IMR-90 (cell line): Measurements from ENCODE around the gene PLVAP. TPM values are rescaled to one million over a fixed set of nuclear protein-coding genes. Genes with fewer than 3 reads are reported as not detected.

ENCODE experiments used
- ATAC-seq: fragments of 200-7000 bp; cut with Tn5 transposase; 2 replicates; pipeline ENCODE4 v1.9.1; 2020; ENCODE audit warnings: low read depth, mild to moderate bottlenecking, moderate library complexity
- BruUV-seq: library from RNA; stranded (reverse); fragments of 400-500 nt; replicated peaks from 2 replicates; lab custom pipeline; 2021; lab: Mats Ljungman, UMichigan
- CTCF ChIA-PET: fragments of 300-600 bp; formaldehyde crosslinking; extraction: SDS; loops from one replicate; lab custom pipeline; 2021; ENCODE audit warnings: antibody characterized with exemption; lab: Yijun Ruan, JAX
- POLR2A ChIA-PET: fragments of 300-600 bp; sonication (Branson Sonifier 250); formaldehyde crosslinking; loops from one replicate; lab custom pipeline; 2022; ENCODE audit warnings: antibody characterized with exemption; ENCODE audit not compliant: unreplicated experiment; lab: Charles Lee
- DNase-seq: peaks from one replicate; pipeline ENCODE4 v3.0.0; 2013
- H2AFZ ChIP-seq: replicated peaks from 2 replicates; pipeline ENCODE3; 2013; ENCODE audit warnings: low read length, mild to moderate bottlenecking; ENCODE audit not compliant: poor library complexity
- H2AK5ac ChIP-seq: 2 replicates; pipeline ENCODE4 v1.6.1; 2013; ENCODE audit warnings: low read depth, low read length, inconsistent platforms
- H2AK9ac ChIP-seq: replicated peaks from 2 replicates; pipeline ENCODE3; 2013; ENCODE audit warnings: mild to moderate bottlenecking, low read depth, low read length, moderate library complexity; ENCODE audit not compliant: poor library complexity
- H2BK120ac ChIP-seq: 2 replicates; pipeline ENCODE4 v1.6.1; 2013; ENCODE audit warnings: low read depth, low read length, inconsistent platforms
- H2BK15ac ChIP-seq: 3 replicates; pipeline ENCODE4 v1.6.1; 2013; ENCODE audit warnings: low read depth, low read length, inconsistent platforms
- H2BK20ac ChIP-seq: 2 replicates; pipeline ENCODE4 v1.6.1; 2013; ENCODE audit warnings: low read depth, mild to moderate bottlenecking, inconsistent platforms, low read length, moderate library complexity
- H2BK5ac ChIP-seq: 2 replicates; pipeline ENCODE4 v1.6.1; 2013; ENCODE audit warnings: mild to moderate bottlenecking, low read depth, low read length, inconsistent platforms; ENCODE audit not compliant: poor library complexity, severe bottlenecking
- H3K14ac ChIP-seq: replicated peaks from 2 replicates; pipeline ENCODE4 v1.6.1; 2013; ENCODE audit warnings: low read depth, low read length, inconsistent platforms
- H3K18ac ChIP-seq: 2 replicates; pipeline ENCODE4 v1.6.1; 2013; ENCODE audit warnings: low read depth, low read length, control low read depth
- H3K23ac ChIP-seq: 2 replicates; pipeline ENCODE4 v1.6.1; 2013; ENCODE audit warnings: low read depth, low read length, inconsistent platforms
- H3K27ac ChIP-seq: 2 replicates; pipeline ENCODE4 v1.5.1; 2013; ENCODE audit warnings: mild to moderate bottlenecking, control low read depth, low read length; ENCODE audit not compliant: insufficient read depth
- H3K27me3 ChIP-seq: 2 replicates; pipeline ENCODE4 v1.6.1; 2013; ENCODE audit warnings: low read length; ENCODE audit not compliant: control insufficient read depth, insufficient read depth
- H3K36me3 ChIP-seq: 2 replicates; pipeline ENCODE4 v1.6.1; 2013; ENCODE audit warnings: low read length, mixed read lengths; ENCODE audit not compliant: control insufficient read depth, insufficient read depth
- H3K4ac ChIP-seq: 2 replicates; pipeline ENCODE4 v1.6.1; 2013; ENCODE audit warnings: low read depth, low read length, inconsistent platforms
- H3K4me1 ChIP-seq: 2 replicates; pipeline ENCODE4 v1.6.1; 2013; ENCODE audit warnings: low read length, mixed read lengths; ENCODE audit not compliant: control insufficient read depth, insufficient read depth
- H3K4me2 ChIP-seq: 2 replicates; pipeline ENCODE4 v1.6.1; 2013; ENCODE audit warnings: low read depth, mild to moderate bottlenecking, control low read depth, low read length, moderate library complexity
- H3K4me3 ChIP-seq: 2 replicates; pipeline ENCODE4 v1.5.1; 2013; ENCODE audit warnings: low read depth, mild to moderate bottlenecking, control low read depth, low read length, moderate library complexity; ENCODE audit not compliant: insufficient read depth
- H3K56ac ChIP-seq: 2 replicates; pipeline ENCODE4 v1.6.1; 2013; ENCODE audit warnings: low read length, inconsistent platforms; ENCODE audit not compliant: insufficient read depth; ENCODE audit errors: extremely low read depth
- H3K79me1 ChIP-seq, 2 experiments: 2 replicates each; pipeline ENCODE4 v1.6.1; 2013; ENCODE audit warnings: low read length in 2 of 2, inconsistent platforms in 1 of 2, low read depth in 1 of 2
- H3K9ac ChIP-seq: 2 replicates; pipeline ENCODE4 v1.6.1; 2013; ENCODE audit warnings: low read depth, low read length, control low read depth
- H3K9me1 ChIP-seq: 2 replicates; pipeline ENCODE4 v1.6.1; 2013; ENCODE audit warnings: low read length, inconsistent platforms; ENCODE audit not compliant: insufficient read depth
- H3K9me3 ChIP-seq: 2 replicates; pipeline ENCODE4 v1.6.1; 2013; ENCODE audit warnings: low read length; ENCODE audit not compliant: control insufficient read depth, insufficient read depth
- H4K20me1 ChIP-seq: 2 replicates; pipeline ENCODE4 v1.6.1; 2013; ENCODE audit warnings: low read length, inconsistent platforms; ENCODE audit not compliant: insufficient read depth
- H4K5ac ChIP-seq: 2 replicates; pipeline ENCODE4 v1.6.1; 2013; ENCODE audit warnings: mild to moderate bottlenecking, low read depth, low read length, control low read depth
- H4K8ac ChIP-seq, 2 experiments: 2 replicates each; pipeline ENCODE4 v1.6.1; 2013; ENCODE audit warnings: low read depth in 2 of 2, low read length in 2 of 2, control low read depth in 1 of 2, inconsistent platforms in 1 of 2
- H4K91ac ChIP-seq: 2 replicates; pipeline ENCODE4 v1.6.1; 2013; ENCODE audit warnings: low read depth, low read length, inconsistent platforms; ENCODE audit not compliant: insufficient read depth
- BHLHE40 ChIP-seq: fragments of 150-350 bp; IDR thresholded peaks from 2 replicates; pipeline ENCODE4 v1.6.1; 2016; ENCODE audit warnings: mild to moderate bottlenecking, low read depth, low read length
- CEBPB ChIP-seq: IDR thresholded peaks from 2 replicates; pipeline ENCODE4 v1.6.1; 2012; ENCODE audit warnings: low read depth, low read length, improper control_type of control experiment
- CHD1 ChIP-seq: IDR thresholded peaks from 2 replicates; pipeline ENCODE4 v1.6.1; 2012; ENCODE audit warnings: low read depth, low read length, improper control_type of control experiment
- FOS ChIP-seq: fragments of 150-350 bp; IDR thresholded peaks from 2 replicates; pipeline ENCODE4 v1.6.1; 2016; ENCODE audit warnings: low read depth, low read length
- MAFK ChIP-seq: IDR thresholded peaks from 2 replicates; pipeline ENCODE4 v1.6.1; 2012; ENCODE audit warnings: low read depth, low read length, improper control_type of control experiment
- MAZ ChIP-seq: IDR thresholded peaks from 2 replicates; pipeline ENCODE4 v1.6.1; 2012; ENCODE audit warnings: low read depth, mild to moderate bottlenecking, low read length, improper control_type of control experiment, moderate library complexity, borderline replicate concordance
- MXI1 ChIP-seq: IDR thresholded peaks from 2 replicates; pipeline ENCODE4 v1.6.1; 2012; ENCODE audit warnings: low read depth, mild to moderate bottlenecking, low read length, moderate library complexity, borderline replicate concordance
- NFE2L2 ChIP-seq: fragments of 150-350 bp; IDR thresholded peaks from 2 replicates; pipeline ENCODE4 v1.6.1; 2016; ENCODE audit warnings: low read depth, mild to moderate bottlenecking, low read length
- POLR2A ChIP-seq: IDR thresholded peaks from 2 replicates; pipeline ENCODE4 v1.6.1; 2012; ENCODE audit warnings: mild to moderate bottlenecking, low read depth, low read length
- RAD21 ChIP-seq: IDR thresholded peaks from 2 replicates; pipeline ENCODE4 v1.6.1; 2012; ENCODE audit warnings: low read length, improper control_type of control experiment
- RCOR1 ChIP-seq: IDR thresholded peaks from 2 replicates; pipeline ENCODE4 v1.6.1; 2012; ENCODE audit warnings: mild to moderate bottlenecking, low read length, improper control_type of control experiment; ENCODE audit not compliant: insufficient replicate concordance
- RFX5 ChIP-seq: IDR thresholded peaks from 2 replicates; pipeline ENCODE4 v1.8.0; 2012; ENCODE audit warnings: low read depth, mild to moderate bottlenecking, low read length, moderate library complexity
- SMC3 ChIP-seq: fragments of 150-350 bp; IDR thresholded peaks from 2 replicates; pipeline ENCODE4 v1.6.1; 2016; ENCODE audit warnings: low read depth, mild to moderate bottlenecking, antibody characterized with exemption, low read length, moderate library complexity
- USF2 ChIP-seq: fragments of 150-350 bp; IDR thresholded peaks from 2 replicates; pipeline ENCODE4 v1.6.1; 2017; ENCODE audit warnings: mild to moderate bottlenecking, antibody characterized with exemption, low read length, low read depth
- WGBS, 2 experiments: methylation state at CpG; one replicate each; pipeline versions ENCODE4 v1.1.5 to v1.1.7; 2013; ENCODE audit warnings: missing lambda C conversion rate in 2 of 2; ENCODE audit not compliant: insufficient read length in 1 of 2; ENCODE audit errors: extremely low coverage in 2 of 2; 5-methylcytosine and 5-hydroxymethylcytosine counted together
- dilution Hi-C: fragments of 300-500 bp; cut with HindIII; formaldehyde crosslinking; loops from one replicate; pipeline ENCODE4 v1.14.3; 2018; ENCODE audit warnings: low sequenced_read_pairs; ENCODE audit not compliant: unreplicated experiment
- in situ Hi-C: fragments of 300-500 bp; cut with MboI; formaldehyde crosslinking; loops from 3 replicates; pipeline ENCODE4 v1.14.3; 2019; ENCODE audit warnings: low sequenced_read_pairs, inconsistent platforms, mixed read lengths
- intact Hi-C: fragments of 100-400 bp; cut with micrococcal nuclease; formaldehyde crosslinking; loops from 2 replicates; pipeline ENCODE4 v1.10.0; 2022
- polyA plus RNA-seq, 3 experiments: library from polyadenylated mRNA; depleted of rRNA; stranded (reverse); fragments of >200 nt; gene quantifications; 2 replicates each; pipeline ENCODE4 v1.2.3, GENCODE V29; 2012; ENCODE audit warnings: low replicate concordance in 1 of 3
- total RNA-seq: library from RNA; depleted of rRNA; stranded (reverse); fragments of >200 nt; gene quantifications from 2 replicates; pipeline ENCODE4 v1.2.3, GENCODE V29; 2012

Gene PLVAP
- total and polyA plus RNA-seq, 2 of the 4 experiments (the other 2 are of a cell fraction) = not detected

DNA sequence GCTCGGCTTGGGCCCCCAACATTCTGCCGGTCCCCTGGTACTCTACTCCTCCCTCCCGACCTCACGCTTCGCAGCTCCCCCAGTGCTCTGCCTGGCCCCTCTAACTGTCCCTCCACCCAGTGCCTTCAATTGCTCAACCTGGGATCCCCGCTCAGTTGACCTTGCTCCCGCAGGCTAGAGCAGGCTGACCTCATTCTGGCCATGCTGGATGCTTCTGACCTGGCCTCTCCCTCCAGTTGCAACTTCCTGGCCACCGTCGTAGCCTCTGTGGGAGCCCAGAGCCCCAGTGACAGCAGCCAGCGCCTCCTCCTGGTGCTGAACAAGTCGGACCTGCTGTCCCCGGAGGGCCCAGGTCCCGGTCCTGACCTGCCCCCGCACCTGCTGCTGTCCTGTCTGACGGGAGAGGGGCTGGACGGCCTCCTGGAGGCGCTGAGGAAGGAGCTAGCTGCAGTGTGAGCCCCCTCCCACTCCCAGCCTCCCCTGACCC is 36.2 kb downstream of the PLVAP start:
- DNase-seq = no peak
- no peak overlapping the region for H3K4ac ChIP-seq
- H2BK5ac ChIP-seq = no peak overlapping the region
- no peak overlapping the region for H3K27ac ChIP-seq
- H4K5ac ChIP-seq = no peak overlapping the region
- H2BK20ac ChIP-seq = no peak overlapping the region
- dilution Hi-C loops = no loop called here
- peaks cover 5% of the 10 kb centered on the region; the same call in 1 of the 2 replicates for H3K36me3 ChIP-seq
- no peak overlapping the region for H3K4me2 ChIP-seq
- in situ Hi-C loops = no loop called here
- no TSS peak for BruUV-seq
- H3K9me3 ChIP-seq = no peaks in the 10 kb centered on the region
- H2BK15ac ChIP-seq = no peak overlapping the region
- H4K91ac ChIP-seq = no peak overlapping the region
- POLR2A ChIA-PET = no interaction called here
- no peak overlapping the region for H3K4me3 ChIP-seq
- no peak for ATAC-seq
- H2AK5ac ChIP-seq = no peak overlapping the region
- H2AFZ ChIP-seq = peak overlapping the region; percentile 43
- no peak overlapping the region for H3K9ac ChIP-seq
- no peak overlapping the region for H3K14ac ChIP-seq
- no peaks in the 10 kb centered on the region for H3K27me3 ChIP-seq
- H2BK120ac ChIP-seq = no peak overlapping the region
- no peak overlapping the region for H2AK9ac ChIP-seq
- peaks cover 4% of the 10 kb centered on the region for H3K4me1 ChIP-seq
- no peaks in the 10 kb centered on the region for H3K9me1 ChIP-seq
- H4K20me1 ChIP-seq = no peaks in the 10 kb centered on the region
- intact Hi-C loops = no loop called here
- H3K56ac ChIP-seq = no peak overlapping the region
- H3K18ac ChIP-seq = no peak overlapping the region
- 78% methylated on average over 10 of the region's 17 CpGs; no CpG with 5 or more reads in 1 of the 2 experiments for WGBS, 2 experiments
- no peak overlapping the region for H3K23ac ChIP-seq
- peaks cover 7 to 15% of the 10 kb centered on the region in 2 experiments; a peak in 3 of 4 replicates for H3K79me1 ChIP-seq
- H4K8ac ChIP-seq = no peak overlapping the region
- TF ChIP-seq FOS = no peak
- no peak for TF ChIP-seq CHD1
- TF ChIP-seq USF2 = no peak
- no peak for TF ChIP-seq RFX5
- no peak for TF ChIP-seq POLR2A
- no peak for TF ChIP-seq SMC3
- no peak for TF ChIP-seq MXI1
- TF ChIP-seq NFE2L2 = no peak
- TF ChIP-seq BHLHE40 = no peak
- no peak for TF ChIP-seq CEBPB
- no peak for TF ChIP-seq RCOR1
- no peak for TF ChIP-seq MAZ
- TF ChIP-seq RAD21 = no peak
- no peak for TF ChIP-seq MAFK
- CTCF ChIA-PET = no interaction called here
